Measurements from ENCODE around the gene KCNC1. TPM values are rescaled to one million over a fixed set of nuclear protein-coding genes. Genes with fewer than 3 reads are reported as not detected.

Gene KCNC1
- total and polyA plus RNA-seq, 9 of the 15 experiments (the other 6 are each of a cell fraction or from before 2014, with no cell fraction given) = 0.05 to 0.08 TPM; not detected in 7

- CTCF ChIA-PET (ENCODE audit: low intra/inter-chr PET ratio) = no interaction called here
- no peaks in the 10 kb centered on the region for H3K79me2 ChIP-seq (ENCODE audit: control insufficient read depth, insufficient read depth, low read length)
- H3K9me1 ChIP-seq (ENCODE audit: control insufficient read depth, insufficient read depth, low read length) = no peaks in the 10 kb centered on the region
- no peaks in the 10 kb centered on the region for H3K36me3 ChIP-seq (ENCODE audit: control insufficient read depth, insufficient read depth, low read length)
- no peak overlapping the region for H3K27ac ChIP-seq (ENCODE audit: extremely low read depth, low read depth, low read length)
- no peak overlapping the region for H3K4me2 ChIP-seq (ENCODE audit: insufficient read depth, low read length)
- H3K27me3 ChIP-seq (ENCODE audit: control insufficient read depth in 2 of 2, insufficient read depth in 2 of 2, low read length in 2 of 2) = peaks cover 8 to 44% of the 10 kb centered on the region in 2 experiments
- DNase-seq (ENCODE audit: extremely low read depth in 1 of 4, low spot score in 3 of 4) (no peak), ATAC-seq (no peak; the same call in 2 of the 3 replicates), FAIRE-seq (no peak)
- no peaks in the 10 kb centered on the region for H3K4me1 ChIP-seq (replicated peaks in 1 of 2; ENCODE audit: control insufficient read depth in 2 of 2, insufficient read depth in 2 of 2, low read length in 2 of 2)
- POLR2A ChIA-PET = no interaction called here
- TF ChIP-seq PURB (CRISPR knock-in tag; IDR thresholded peaks at IDR 0.05; ENCODE audit: low read depth) (no peak), PREB (CRISPR knock-in tag; IDR thresholded peaks at IDR 0.05) (no peak), SETDB1 (IDR thresholded peaks at IDR 0.05; ENCODE audit: low read length) (no peak), ID3 (CRISPR knock-in tag; IDR thresholded peaks at IDR 0.05) (no peak), ID3 (tag; IDR thresholded peaks at IDR 0.05) (no peak), RB1 (IDR thresholded peaks at IDR 0.05; ENCODE audit: low read depth) (no peak)
- BruUV-seq (replicated peaks) = no TSS peak
- H3K9ac ChIP-seq (ENCODE audit: insufficient read depth in 1 of 2, low read depth in 2 of 2, low read length in 2 of 2) = no peak overlapping the region; a peak in 1 of 4 replicates
- WGBS (ENCODE audit: insufficient coverage, low coverage, missing lambda C conversion rate) = 0% methylated on average over 8 of the region's 8 CpGs
- intact Hi-C loops (cut with micrococcal nuclease) (no loop called here), in situ Hi-C loops (cut with MboI) (no loop called here)
- no peak overlapping the region for H2AFZ ChIP-seq (ENCODE audit: low read depth, low read length)
- no peaks in the 10 kb centered on the region for H3K9me3 ChIP-seq (replicated peaks; ENCODE audit: control insufficient read depth, insufficient read depth, low read depth, low read length)
- peaks cover 13% of the 10 kb centered on the region; the same call in 1 of the 2 replicates for H4K20me1 ChIP-seq (replicated peaks; ENCODE audit: control insufficient read depth, insufficient read depth, low read length)
- H3K4me3 ChIP-seq = no peak overlapping the region
These were observed 20.2 kb upstream of the KCNC1 start for GRCh38 chr11:17714356-17714854.

Data from K562 (cell line).